H9 (cell line): Measurements from ENCODE around the gene MGLL. TPM values are rescaled to one million over a fixed set of nuclear protein-coding genes. Genes with fewer than 3 reads are reported as not detected.

Experiments used
- DNase-seq: peaks from one replicate; pipeline ENCODE4 v3.0.0-alpha.2; 2017
- H2AFZ ChIP-seq: one replicate; pipeline ENCODE4 v1.6.1; 2013; ENCODE audit warnings: mild to moderate bottlenecking, low read length, control low read depth, moderate library complexity
- H2AK5ac ChIP-seq: 2 replicates; pipeline ENCODE4 v1.6.1; 2013; ENCODE audit warnings: low read length, control low read depth, mixed read lengths; ENCODE audit not compliant: insufficient read length
- H2BK120ac ChIP-seq: one replicate; pipeline ENCODE4 v1.6.1; 2013; ENCODE audit warnings: low read depth, mild to moderate bottlenecking, low read length, control low read depth, inconsistent platforms; ENCODE audit not compliant: poor library complexity, severe bottlenecking
- H2BK12ac ChIP-seq: 2 replicates; pipeline ENCODE4 v1.6.1; 2013; ENCODE audit warnings: low read length, control low read depth, mixed read lengths, low read depth; ENCODE audit not compliant: insufficient read length
- H2BK15ac ChIP-seq: 2 replicates; pipeline ENCODE4 v1.6.1; 2013; ENCODE audit warnings: low read depth, low read length, control low read depth
- H2BK20ac ChIP-seq: one replicate; pipeline ENCODE4 v1.6.1; 2013; ENCODE audit warnings: low read depth, mild to moderate bottlenecking, low read length, control low read depth, inconsistent platforms; ENCODE audit not compliant: poor library complexity, severe bottlenecking
- H2BK5ac ChIP-seq: 2 replicates; pipeline ENCODE4 v1.6.1; 2013; ENCODE audit warnings: low read length, control low read depth, mixed read lengths; ENCODE audit not compliant: insufficient read length
- H3K14ac ChIP-seq: 2 replicates; pipeline ENCODE4 v1.6.1; 2013; ENCODE audit warnings: low read length, control low read depth; ENCODE audit not compliant: insufficient read depth
- H3K18ac ChIP-seq: 2 replicates; pipeline ENCODE4 v1.6.1; 2013; ENCODE audit warnings: low read depth, mild to moderate bottlenecking, mixed read lengths, low read length, control low read depth; ENCODE audit not compliant: insufficient read length
- H3K23ac ChIP-seq: 2 replicates; pipeline ENCODE4 v1.6.1; 2013; ENCODE audit warnings: low read length, control low read depth, mixed read lengths, low read depth; ENCODE audit not compliant: insufficient read length
- H3K23me2 ChIP-seq: 2 replicates; pipeline ENCODE4 v1.6.1; 2013; ENCODE audit warnings: low read depth, mild to moderate bottlenecking, mixed read lengths, low read length, control low read depth; ENCODE audit not compliant: insufficient read length, poor library complexity, severe bottlenecking
- H3K27ac ChIP-seq: 2 replicates; pipeline ENCODE4 v1.5.1; 2013; ENCODE audit warnings: low read length, control low read depth, mixed read lengths, low read depth; ENCODE audit not compliant: insufficient read length
- H3K27me3 ChIP-seq: 2 replicates; pipeline ENCODE4 v1.6.1; 2013; ENCODE audit warnings: low read length, control low read depth, inconsistent platforms; ENCODE audit not compliant: insufficient read depth
- H3K4ac ChIP-seq: 2 replicates; pipeline ENCODE4 v1.6.1; 2013; ENCODE audit warnings: low read depth, mild to moderate bottlenecking, control low read depth, inconsistent platforms, low read length, moderate library complexity
- H3K4me1 ChIP-seq: 2 replicates; pipeline ENCODE4 v1.6.1; 2013; ENCODE audit warnings: low read length, control low read depth, inconsistent platforms; ENCODE audit not compliant: insufficient read depth
- H3K4me2 ChIP-seq: 2 replicates; pipeline ENCODE4 v1.6.1; 2013; ENCODE audit warnings: low read length, control low read depth, mixed read lengths; ENCODE audit not compliant: insufficient read length, insufficient read depth
- H3K56ac ChIP-seq: 2 replicates; pipeline ENCODE4 v1.6.1; 2013; ENCODE audit warnings: low read depth, mild to moderate bottlenecking, mixed read lengths, low read length, control low read depth; ENCODE audit not compliant: insufficient read length
- H3K79me1 ChIP-seq: 2 replicates; pipeline ENCODE4 v1.6.1; 2013; ENCODE audit warnings: low read depth, mild to moderate bottlenecking, moderate library complexity, low read length, control low read depth, inconsistent platforms; ENCODE audit not compliant: insufficient read depth, poor library complexity, severe bottlenecking
- H3K79me2 ChIP-seq: 2 replicates; pipeline ENCODE4 v1.6.1; 2013; ENCODE audit warnings: low read length, control low read depth, inconsistent platforms; ENCODE audit not compliant: insufficient read depth
- H3K9ac ChIP-seq: 2 replicates; pipeline ENCODE4 v1.6.1; 2013; ENCODE audit warnings: low read length, control low read depth, mixed read lengths; ENCODE audit not compliant: insufficient read length; ENCODE audit errors: extremely low read depth
- H3K9me3 ChIP-seq: one replicate; pipeline ENCODE4 v1.6.1; 2013; ENCODE audit warnings: low read depth, low read length, inconsistent platforms; ENCODE audit not compliant: control insufficient read depth
- H3T11ph ChIP-seq: one replicate; pipeline ENCODE4 v1.6.1; 2013; ENCODE audit warnings: mild to moderate bottlenecking, low read length, control low read depth, inconsistent platforms
- H4K20me1 ChIP-seq: one replicate; pipeline ENCODE4 v1.6.1; 2013; ENCODE audit not compliant: control insufficient read depth, insufficient read length, insufficient read depth
- H4K5ac ChIP-seq: 2 replicates; pipeline ENCODE4 v1.6.1; 2013; ENCODE audit warnings: low read depth, mild to moderate bottlenecking, mixed read lengths, low read length, control low read depth; ENCODE audit not compliant: insufficient read length
- H4K8ac ChIP-seq: replicated peaks from 2 replicates; pipeline ENCODE4 v1.6.1; 2013; ENCODE audit warnings: low read length, control low read depth, mixed read lengths, low read depth; ENCODE audit not compliant: insufficient read length
- H4K91ac ChIP-seq: 2 replicates; pipeline ENCODE4 v1.6.1; 2013; ENCODE audit warnings: low read depth, mild to moderate bottlenecking, moderate library complexity, mixed read lengths, low read length, control low read depth; ENCODE audit not compliant: insufficient read length
- H3K27ac Mint-ChIP-seq, 3 experiments: 2 replicates in 2 of 3; 3 replicates in 1 of 3; pipeline ENCODE4 v1.8.0; 2020 to 2021; ENCODE audit warnings: mixed read lengths in 3 of 3, mild to moderate bottlenecking in 1 of 3, moderate library complexity in 1 of 3
- H3K27me3 Mint-ChIP-seq: 2 replicates; pipeline ENCODE4 v1.8.0; 2021; ENCODE audit warnings: low read depth, mild to moderate bottlenecking, moderate library complexity, mixed read lengths
- H3K36me3 Mint-ChIP-seq, 3 experiments: 2 replicates in 2 of 3; 3 replicates in 1 of 3; pipeline ENCODE4 v1.8.0; 2020 to 2021; ENCODE audit warnings: low read depth in 3 of 3, mixed read lengths in 3 of 3; ENCODE audit not compliant: insufficient read depth in 1 of 3
- H3K4me1 Mint-ChIP-seq, 2 experiments: 2 replicates each; pipeline ENCODE4 v1.8.0; 2020; ENCODE audit warnings: mixed read lengths in 2 of 2
- H3K4me3 Mint-ChIP-seq, 2 experiments: 2 replicates in 1 of 2; 3 replicates in 1 of 2; pipeline ENCODE4 v1.8.0; 2020 to 2021; ENCODE audit warnings: mild to moderate bottlenecking in 2 of 2, mixed read lengths in 2 of 2, moderate library complexity in 1 of 2
- H3K9me3 Mint-ChIP-seq, 2 experiments: 2 replicates in 1 of 2; 3 replicates in 1 of 2; pipeline ENCODE4 v1.8.0; 2020; ENCODE audit warnings: mild to moderate bottlenecking in 2 of 2, mixed read lengths in 2 of 2, moderate library complexity in 1 of 2
- CTCF ChIP-seq: fragments of 200-600 bp; sonication (generic); conservative IDR thresholded peaks from 3 replicates; pipeline ENCODE4 v1.8.0; 2021; ENCODE audit warnings: antibody characterized with exemption, mild to moderate bottlenecking
- WGBS: extraction: QIAGEN DNeasy Blood & Tissue Kit; methylation state at CpG from one replicate; pipeline ENCODE4 v1.1.7; 2013; ENCODE audit warnings: missing lambda C conversion rate, low lambda C conversion rate, mixed read lengths; ENCODE audit not compliant: insufficient read length; ENCODE audit errors: extremely low coverage; 5-methylcytosine and 5-hydroxymethylcytosine counted together
- total RNA-seq: library from RNA; stranded (reverse); gene quantifications from 2 replicates; pipeline ENCODE4 v1.2.1, GENCODE V29; 2021

Gene MGLL
- total RNA-seq, 1 experiment from 2014 or later, result 0.11 TPM

- Mint-ChIP-seq H3K4me1 (peaks cover 13 to 21% of the 10 kb centered on the region in 2 experiments), H3K27ac (no peak overlapping the region), H3K27me3 (peaks cover 23% of the 10 kb centered on the region), H3K36me3 (no peaks in the 10 kb centered on the region), H3K9me3 (no peaks in the 10 kb centered on the region), H3K4me3 (no peak overlapping the region)
- H2BK120ac ChIP-seq, result no peak overlapping the region
- H3K56ac ChIP-seq, result no peak overlapping the region
- H3K23ac ChIP-seq, result no peak overlapping the region
- H2BK20ac ChIP-seq, result no peak overlapping the region
- no CpG with 5 or more reads among the region's 6 CpGs for WGBS
- H4K8ac ChIP-seq, result no peak overlapping the region
- peaks cover 4% of the 10 kb centered on the region; the same call in 1 of the 2 replicates for H3K4me1 ChIP-seq
- no peak overlapping the region for H2AFZ ChIP-seq
- no peak overlapping the region for H2BK5ac ChIP-seq
- DNase-seq, result no peak
- H4K20me1 ChIP-seq, result no peaks in the 10 kb centered on the region
- no peak overlapping the region for H3K4me2 ChIP-seq
- no peak overlapping the region for H4K91ac ChIP-seq
- no peak for TF ChIP-seq CTCF
- H3K9me3 ChIP-seq, result no peaks in the 10 kb centered on the region
- no peak overlapping the region for H2AK5ac ChIP-seq
- no peak overlapping the region for H3T11ph ChIP-seq
- H3K27ac ChIP-seq, result no peak overlapping the region
- H3K14ac ChIP-seq, result no peak overlapping the region
- H3K18ac ChIP-seq, result no peak overlapping the region
- no peak overlapping the region for H3K9ac ChIP-seq
- no peak overlapping the region for H2BK15ac ChIP-seq
- H3K27me3 ChIP-seq, result no peaks in the 10 kb centered on the region; the same call in 1 of the 2 replicates
- H2BK12ac ChIP-seq, result no peak overlapping the region
- H3K79me1 ChIP-seq, result no peaks in the 10 kb centered on the region
- no peak overlapping the region for H3K4ac ChIP-seq
- H3K79me2 ChIP-seq, result no peaks in the 10 kb centered on the region
- H4K5ac ChIP-seq, result no peak overlapping the region
- H3K23me2 ChIP-seq, result no peaks in the 10 kb centered on the region
Measured at GRCh38 chr3:127716384-127716783, 105.9 kb downstream of the MGLL start.
